ENCODE results near the gene SUCNR1.

Gene SUCNR1

DNA sequence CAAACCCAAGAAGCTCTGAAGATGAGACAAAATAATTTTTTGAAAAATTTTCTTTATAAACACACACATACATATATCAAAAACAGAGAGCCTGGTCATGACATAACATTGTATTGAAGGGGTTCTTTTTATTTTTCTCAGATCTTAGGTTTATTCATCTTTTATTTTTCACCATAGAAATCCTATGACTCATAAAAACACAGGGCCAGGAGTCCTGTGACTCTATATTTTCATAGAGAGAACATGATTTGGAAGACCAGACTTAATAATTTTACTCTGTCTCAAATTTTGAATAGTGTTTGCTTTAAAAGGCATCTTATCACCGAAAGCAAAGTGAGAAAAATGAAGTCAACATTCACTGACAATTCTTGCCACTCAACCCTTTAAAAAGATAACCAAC, 57.7 kb downstream of the SUCNR1 start:
- no peaks in the 10 kb centered on the region for H3K36me3 ChIP-seq (ENCODE audit: control insufficient read depth, insufficient read depth, low read length)
- H3K4me1 ChIP-seq (ENCODE audit: control insufficient read depth, insufficient read depth, low read length), result no peaks in the 10 kb centered on the region
- H3K4me3 ChIP-seq (ENCODE audit: insufficient read depth, low read depth, low read length), result no peak overlapping the region
- WGBS, 2 experiments, result 86% methylated on average over 1 of the region's 1 CpG; no CpG with 5 or more reads in 1 of the 2 experiments
- no peaks in the 10 kb centered on the region for H3K9me3 ChIP-seq (ENCODE audit: control insufficient read depth, low read length)
- H3K27me3 ChIP-seq (ENCODE audit: control insufficient read depth, insufficient read depth, low read length, poor library complexity, severe bottlenecking), result no peaks in the 10 kb centered on the region
- no peak overlapping the region for H3K27ac ChIP-seq (ENCODE audit: insufficient read depth, low read depth, low read length, poor library complexity, severe bottlenecking)

DNA sequence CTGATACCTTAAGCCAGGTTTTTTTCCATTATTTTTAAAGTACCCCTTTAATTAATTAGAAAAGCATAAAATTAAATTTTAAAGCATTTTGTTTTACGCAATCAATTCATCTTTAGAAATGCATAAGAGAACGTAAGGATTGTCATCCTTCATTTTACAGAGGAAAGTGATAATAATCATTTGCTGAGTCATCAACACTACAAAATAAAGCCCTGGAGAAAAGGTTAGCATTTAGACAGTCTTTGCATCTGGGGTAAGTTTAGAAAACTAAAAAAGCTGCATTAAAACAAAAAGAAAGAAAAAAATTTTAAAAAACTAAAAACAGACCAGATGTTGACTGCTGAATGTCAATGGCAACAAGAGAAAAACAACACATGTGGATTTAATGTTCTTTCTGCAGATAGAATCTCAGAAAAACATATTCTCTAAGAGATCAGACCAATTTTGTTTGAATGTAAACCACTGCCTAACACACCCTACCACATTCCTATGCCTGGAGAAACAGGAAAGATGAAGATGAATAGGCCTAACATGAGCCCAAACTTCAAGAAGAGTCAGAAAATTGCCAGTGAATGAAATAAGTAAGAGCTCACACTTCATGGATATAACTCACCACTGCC, 59.9 kb downstream of the SUCNR1 start:
- WGBS, 2 experiments, result 100% methylated on average over 1 of the region's 2 CpGs; no CpG with 5 or more reads in 1 of the 2 experiments
- H3K9me3 ChIP-seq (ENCODE audit: control insufficient read depth, low read length), result no peaks in the 10 kb centered on the region
- no peaks in the 10 kb centered on the region for H3K4me1 ChIP-seq (ENCODE audit: control insufficient read depth, insufficient read depth, low read length)
- no peak overlapping the region for H3K27ac ChIP-seq (ENCODE audit: insufficient read depth, low read depth, low read length, poor library complexity, severe bottlenecking)
- H3K27me3 ChIP-seq (ENCODE audit: control insufficient read depth, insufficient read depth, low read length, poor library complexity, severe bottlenecking), result no peaks in the 10 kb centered on the region
- no peaks in the 10 kb centered on the region for H3K36me3 ChIP-seq (ENCODE audit: control insufficient read depth, insufficient read depth, low read length)
- H3K4me3 ChIP-seq (ENCODE audit: insufficient read depth, low read depth, low read length), result no peak overlapping the region

Measured in ectodermal cell (in vitro differentiated cells).